HG03135 (cell line): ENCODE data around the gene INMT.
"Not testable (repeated sequence)": the region's sequence is repeated elsewhere in the genome, so short reads cannot be mapped to it uniquely, and the experiment has no call there.

Experiments used
- ATAC-seq: cut with Tn5 transposase; IDR thresholded peaks from one replicate; pipeline ENCODE4 v1.9.1; 2021; ENCODE audit warnings: mild to moderate bottlenecking, moderate library complexity; ENCODE audit not compliant: unreplicated experiment

INMT gene

DNA sequence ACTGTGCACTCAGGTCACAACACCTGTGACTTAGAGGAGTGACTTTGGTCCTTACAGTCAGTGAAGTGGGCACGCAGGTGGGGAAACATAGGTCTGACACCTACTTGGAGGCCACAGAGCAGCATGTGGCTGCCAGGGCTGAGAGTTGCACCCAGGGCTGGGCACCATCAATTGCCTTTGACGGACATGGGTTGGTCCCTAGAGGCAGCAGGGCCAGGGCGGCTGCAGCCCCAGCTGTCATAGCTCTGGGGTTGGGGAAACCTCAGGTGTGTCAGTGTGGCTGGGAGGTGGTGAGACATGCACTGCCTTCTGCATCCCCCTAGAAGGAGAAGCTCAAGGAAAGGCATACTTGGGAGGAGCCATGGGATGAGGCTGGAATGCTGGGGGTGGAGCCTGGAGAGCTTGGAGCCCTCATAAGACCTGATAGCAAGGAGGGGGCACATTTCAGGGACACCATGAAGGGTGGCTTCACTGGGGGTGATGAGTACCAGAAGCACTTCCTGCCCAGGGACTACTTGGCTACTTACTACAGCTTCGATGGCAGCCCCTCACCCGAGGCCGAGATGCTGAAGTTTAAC lies at the start of gene INMT:
Gene INMT (plus strand): TSS at position 440 of the 578 bp plus-strand sequence. CDS start 16 bp downstream, at position 456.
- no peak for ATAC-seq

DNA sequence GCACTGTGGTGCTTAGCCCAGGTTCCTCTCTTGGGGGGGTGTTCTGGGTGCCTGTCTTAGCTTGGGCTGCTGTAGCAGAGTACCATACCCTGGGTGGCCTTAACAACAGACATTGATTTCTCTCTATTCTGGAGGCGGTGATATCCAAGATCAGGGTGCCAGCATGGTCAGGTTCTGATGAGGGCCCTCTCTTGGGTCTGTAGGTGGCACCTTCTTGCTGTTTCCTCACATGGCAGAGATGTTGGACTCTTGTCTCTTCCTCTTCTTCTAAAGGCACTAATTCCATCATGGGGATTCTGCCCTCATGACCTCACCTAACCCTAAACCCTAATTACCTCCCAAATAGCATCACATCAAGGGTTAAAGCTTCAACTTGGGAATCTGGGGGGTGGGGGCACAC lies 49.7 kb upstream of the INMT start:
- ATAC-seq: no peak

DNA sequence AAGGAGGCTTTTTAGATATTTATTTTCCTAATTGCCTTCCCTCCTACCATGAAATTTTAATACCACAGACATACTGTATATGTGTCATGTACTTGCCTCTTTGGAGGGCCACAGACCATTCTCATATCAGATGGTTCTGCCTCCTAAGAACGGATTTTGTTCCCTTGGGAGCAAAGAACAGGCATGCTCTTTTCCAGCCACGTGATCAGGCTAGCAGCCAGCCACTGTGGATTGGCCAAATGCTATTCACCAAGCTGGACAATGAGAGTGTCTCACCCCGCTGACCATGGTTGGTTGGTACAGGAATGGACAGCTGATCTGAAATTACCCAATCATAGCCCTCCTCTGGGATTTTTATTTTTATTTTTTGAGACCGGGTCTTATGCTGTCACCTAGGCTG lies 48.2 kb upstream of the INMT start:
- ATAC-seq: no peak

DNA sequence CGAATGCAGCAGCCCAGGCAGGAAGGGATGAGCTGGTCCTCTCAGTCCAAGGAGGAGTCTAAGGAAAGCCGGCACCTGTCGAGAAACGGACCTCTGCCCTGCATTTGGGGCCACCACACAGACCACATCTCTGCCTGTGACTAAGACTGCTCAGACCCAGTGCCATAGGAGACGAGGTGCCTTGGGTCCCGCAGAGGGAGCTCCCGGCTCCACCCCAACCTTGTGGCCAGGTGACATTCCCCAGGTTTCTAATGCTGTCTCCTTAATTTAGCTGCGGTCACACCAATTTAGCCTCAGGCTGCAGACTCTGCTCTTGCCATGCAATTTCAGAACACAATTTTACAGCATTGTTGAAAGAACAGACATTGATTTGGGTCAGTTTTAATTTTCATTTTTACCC lies 46.9 kb upstream of the INMT start:
- no peak for ATAC-seq

DNA sequence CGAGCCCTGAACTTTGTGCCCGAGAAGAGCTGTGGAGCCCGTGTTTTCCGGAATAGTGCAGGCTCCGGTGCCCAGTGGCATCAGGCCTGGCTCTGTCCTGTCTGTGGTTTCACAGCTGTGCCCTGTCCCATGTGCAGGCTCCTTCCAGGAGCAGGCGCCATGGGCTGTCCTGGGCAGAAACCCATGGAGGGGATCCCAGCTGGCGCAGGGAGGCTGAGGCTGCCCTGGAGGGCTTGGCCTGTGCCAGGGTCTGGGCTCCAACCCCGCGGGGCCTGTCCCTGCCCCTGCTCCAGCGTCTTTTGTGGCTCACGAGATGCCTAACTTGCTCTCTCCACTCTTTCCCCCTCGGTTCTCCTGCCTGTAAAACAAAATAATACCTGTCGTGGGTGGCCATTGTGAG lies 46.3 kb upstream of the INMT start:
- no peak for ATAC-seq

DNA sequence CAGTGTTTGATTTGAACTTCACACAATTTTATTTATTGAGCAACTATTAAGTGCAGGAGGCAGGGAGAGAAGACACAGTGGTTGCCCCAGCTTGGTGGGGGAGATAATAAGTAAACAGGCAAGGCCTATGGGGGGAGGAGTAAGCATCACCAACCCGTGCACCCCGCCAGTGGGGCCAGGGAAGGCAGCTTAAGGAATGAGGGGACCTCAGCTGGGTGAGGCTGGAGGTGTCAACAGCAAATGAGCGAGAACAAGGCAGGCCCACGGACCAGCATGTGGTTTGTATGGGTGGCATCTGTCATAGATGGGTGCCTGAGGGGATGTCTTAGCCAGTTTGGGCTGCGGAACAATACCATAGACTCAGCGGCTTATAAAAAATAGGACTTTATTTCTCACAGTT lies 45.6 kb upstream of the INMT start:
- ATAC-seq: no peak

DNA sequence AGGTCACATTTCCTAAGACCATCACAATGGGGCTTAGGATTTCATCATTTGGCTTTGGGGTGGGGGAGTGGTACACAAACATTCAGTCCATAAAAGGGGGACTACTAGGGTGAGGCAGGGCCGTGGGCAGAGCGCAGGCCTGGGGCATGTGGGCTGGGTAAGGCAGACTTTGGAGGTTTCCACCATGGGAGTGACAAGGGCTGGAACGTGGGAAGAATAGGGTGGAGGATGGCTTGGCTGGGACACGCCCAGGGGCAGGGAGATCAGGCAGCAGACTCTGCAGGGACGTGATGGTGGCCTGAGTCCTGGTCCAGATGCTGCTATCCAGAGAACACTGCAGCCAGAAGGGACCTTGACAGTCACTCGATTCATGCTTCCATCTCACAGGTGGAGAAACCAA lies 45.0 kb upstream of the INMT start:
- ATAC-seq: no peak

DNA sequence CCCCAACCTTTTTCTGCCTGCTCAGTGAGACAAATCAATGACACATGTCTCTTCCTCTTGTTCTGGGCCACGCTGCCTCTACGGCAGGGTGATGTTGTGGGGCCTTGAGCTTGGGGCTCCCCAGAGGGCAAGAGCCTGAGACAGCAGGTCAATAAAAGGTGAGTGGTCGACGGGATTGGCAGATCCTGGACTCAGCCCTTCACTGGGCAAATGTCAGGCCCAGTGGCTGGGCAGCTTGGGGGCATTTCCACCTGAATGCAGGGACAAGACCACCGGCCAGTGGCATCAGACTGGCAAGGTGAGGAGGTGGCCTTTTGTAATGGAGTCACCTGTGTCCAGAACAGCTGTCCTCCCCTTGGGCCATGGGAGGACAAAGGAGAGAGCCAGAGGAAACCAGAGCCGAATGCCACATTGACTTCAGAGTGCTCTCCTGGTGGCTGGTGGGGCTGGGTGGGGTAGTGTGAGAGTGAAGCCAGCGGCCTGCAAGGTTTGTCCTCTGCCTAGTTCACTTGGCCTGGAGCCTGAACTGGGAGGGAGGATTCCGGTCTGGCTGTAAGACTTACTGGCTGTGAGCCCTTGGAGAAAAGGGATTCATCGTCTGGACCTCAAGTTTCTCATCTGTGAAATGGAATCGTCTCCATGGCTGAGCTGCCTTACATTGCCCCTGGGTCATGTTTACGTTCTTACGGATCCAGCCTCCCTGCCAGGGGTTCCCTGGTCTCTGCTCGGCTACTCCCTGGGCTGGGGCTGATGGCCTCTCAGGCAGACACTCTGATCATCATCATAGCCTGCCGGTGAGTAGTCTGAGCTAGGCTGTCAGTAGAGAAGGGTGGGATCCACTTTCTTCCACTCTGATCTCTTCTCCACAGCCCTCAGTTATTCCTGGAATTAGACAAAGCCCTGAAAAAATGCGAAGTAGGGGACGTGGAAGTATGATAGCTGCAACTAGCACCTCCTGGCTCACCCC lies 44.3 kb upstream of the INMT start:
- no peak for ATAC-seq

DNA sequence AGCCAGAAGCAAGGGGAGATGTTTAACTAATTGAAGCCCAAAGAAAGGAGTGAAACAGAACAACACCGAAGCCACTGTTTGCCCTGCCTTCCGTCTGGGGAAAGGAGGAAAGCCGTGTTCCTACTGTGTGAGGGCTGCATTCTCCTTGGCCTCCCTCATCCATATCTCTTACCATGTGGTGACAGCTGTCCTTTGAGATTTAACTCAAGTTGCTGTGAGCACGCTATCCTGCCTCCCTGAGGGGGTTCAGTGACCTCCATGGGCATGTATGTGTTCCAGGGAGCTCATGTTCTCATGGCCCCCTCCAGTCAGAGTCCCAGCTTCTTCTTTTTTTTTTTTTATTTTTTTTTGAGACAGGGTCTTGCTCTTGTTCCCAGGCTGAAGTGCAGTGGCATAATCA lies 43.5 kb upstream of the INMT start:
- ATAC-seq: no peak

DNA sequence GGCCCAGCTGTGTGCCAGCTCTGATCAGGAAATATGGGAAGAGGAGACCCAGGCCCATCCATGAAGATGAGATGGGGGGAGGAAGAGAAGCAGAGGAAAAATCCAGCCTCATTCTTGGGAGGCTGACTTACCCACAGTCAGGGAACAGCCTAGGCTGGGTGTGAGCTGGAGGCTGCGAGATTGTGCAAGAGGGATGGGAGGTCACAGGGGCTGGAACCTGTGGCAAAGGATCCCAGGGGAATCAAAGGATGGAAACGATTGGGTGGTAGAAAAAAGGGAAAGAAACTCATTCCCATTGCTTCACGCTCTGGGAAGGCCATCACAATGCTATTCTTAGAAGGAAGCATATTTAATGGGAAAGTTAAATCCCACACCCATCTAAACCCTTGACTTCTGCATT lies 43.0 kb upstream of the INMT start:
- ATAC-seq: no peak

DNA sequence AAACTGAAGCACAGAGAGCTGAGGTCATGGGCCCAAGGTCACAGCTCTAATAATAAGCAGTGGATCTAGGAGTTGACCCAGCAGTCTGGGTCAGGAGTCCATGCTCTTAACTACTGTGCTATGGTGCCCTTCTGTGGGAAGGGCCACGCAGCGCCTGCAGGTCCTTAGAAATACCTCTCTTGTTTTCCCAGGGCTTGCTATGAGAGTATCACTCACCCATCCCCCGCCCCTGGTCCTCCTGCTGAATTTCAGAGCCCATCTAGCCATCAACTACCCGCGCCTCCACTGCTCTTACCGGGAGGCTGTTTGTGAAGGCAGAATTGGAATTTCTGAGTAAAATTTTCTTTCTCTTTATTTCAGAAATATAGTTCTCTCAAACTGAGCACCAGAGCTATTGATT lies 42.4 kb upstream of the INMT start:
- no peak for ATAC-seq

DNA sequence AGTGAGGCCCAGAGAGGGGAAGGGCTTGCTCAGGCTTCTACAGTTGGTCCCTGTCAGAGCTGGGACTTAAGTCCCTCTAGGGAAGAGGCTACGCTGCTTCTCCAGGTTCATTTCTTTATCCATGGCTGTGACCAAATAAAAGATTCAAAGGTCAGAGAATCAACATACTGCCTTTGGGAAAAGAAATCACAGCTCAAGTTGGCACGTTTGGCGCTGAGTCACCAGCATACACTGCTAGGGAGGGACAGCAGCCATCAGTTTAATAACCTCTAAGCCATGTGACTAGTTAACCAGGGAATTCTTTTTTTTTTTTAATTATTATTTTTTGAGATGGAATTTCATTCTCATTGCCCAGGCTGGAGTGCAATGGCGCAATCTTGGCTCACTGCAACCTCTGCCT lies 41.3 kb upstream of the INMT start:
- ATAC-seq: no peak

DNA sequence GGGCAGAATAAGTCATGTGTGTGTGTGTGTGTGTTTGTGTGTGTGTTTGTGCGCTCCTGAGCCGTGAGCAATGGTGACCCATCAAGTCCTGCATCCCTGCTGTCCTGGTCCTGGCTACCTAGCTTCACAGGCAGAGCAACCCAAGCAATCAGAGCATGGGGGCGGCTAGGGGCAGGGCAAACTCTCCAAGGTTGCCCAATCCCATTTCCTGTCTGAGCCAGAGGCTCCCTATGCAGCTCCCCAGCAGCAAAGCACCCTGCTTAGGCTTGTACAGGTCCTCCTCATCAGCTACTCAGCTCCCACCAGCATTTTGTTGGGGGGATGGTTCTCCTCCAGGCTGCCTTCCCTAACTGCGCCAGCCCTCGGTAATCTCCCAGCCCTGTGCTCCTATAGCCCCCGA lies 38.5 kb upstream of the INMT start:
- ATAC-seq: no peak

DNA sequence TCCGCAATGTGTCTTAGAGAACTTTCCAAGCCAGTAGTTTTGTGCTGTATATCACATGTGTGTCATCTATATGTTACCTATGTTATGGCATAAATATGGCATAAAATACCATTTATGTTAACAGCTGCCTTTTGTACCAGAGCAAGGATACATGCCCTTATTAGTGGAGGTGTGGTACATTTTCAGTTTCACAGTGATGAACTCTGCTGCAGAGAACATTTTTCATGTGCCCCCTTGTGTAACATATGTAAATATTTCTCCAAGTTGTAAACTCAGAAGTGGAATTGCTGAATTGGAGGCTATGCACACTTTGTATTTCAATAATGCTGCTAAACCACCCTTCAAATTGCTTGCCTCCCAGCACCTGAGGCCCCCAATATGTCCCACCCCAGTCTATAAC lies 37.8 kb upstream of the INMT start:
- ATAC-seq: no peak

DNA sequence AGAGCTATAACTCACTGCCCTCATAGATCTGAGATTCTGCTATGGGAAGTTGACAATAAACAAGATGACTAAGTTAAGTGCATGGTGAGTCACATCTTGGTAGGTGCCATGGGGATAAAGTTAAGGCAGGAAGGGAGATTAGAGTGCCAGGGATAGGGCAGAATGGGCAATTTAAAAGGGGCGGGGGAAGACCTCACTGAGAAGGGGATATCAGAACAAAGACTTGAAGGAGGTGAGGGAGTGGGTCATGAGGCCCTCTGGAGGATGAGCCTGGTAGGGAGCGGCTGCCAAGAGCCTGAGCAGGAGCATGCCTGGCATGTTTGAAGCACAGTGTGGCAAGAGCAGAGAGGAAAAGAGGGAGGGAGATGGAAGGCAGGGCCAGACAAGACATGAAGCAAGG lies 34.8 kb upstream of the INMT start:
- no peak for ATAC-seq

DNA sequence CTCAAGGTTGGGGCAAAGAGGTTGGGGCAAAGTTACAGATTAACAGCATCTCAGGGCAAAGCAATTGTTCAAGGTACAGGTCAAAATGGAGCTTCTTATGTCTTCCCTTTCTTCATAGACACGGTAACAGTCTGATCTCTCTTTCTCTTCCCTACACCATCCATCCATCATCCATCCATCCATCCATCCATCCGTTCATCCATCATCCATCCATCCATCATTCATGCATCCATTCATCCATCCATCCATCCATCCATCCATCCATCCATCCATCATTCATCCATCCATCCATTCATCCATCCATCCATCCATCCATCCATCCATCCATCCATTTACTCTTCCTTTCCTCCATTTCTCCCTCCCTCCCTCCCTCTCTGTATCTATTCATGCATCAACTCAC lies 32.5 kb upstream of the INMT start:
- not testable (repeated sequence) for ATAC-seq

DNA sequence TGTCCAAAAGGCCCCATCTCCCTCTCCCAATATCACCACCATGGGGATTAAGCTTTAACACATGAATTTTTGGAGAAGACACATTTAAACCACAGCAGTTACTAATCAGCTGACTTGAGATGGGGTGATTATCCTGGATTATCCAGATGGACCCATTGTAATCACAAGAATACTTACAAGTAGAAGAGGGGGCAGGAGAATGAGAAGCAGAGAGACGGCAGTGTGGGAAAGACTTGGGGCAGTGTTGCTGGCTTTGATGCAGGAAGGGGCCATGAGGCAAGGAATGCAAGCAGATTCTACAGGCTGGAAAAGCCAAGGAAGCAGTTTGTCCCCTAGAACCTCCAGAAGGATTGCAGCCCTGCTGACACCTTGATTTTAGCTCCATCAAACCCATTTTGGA lies 30.7 kb upstream of the INMT start:
- ATAC-seq: no peak

DNA sequence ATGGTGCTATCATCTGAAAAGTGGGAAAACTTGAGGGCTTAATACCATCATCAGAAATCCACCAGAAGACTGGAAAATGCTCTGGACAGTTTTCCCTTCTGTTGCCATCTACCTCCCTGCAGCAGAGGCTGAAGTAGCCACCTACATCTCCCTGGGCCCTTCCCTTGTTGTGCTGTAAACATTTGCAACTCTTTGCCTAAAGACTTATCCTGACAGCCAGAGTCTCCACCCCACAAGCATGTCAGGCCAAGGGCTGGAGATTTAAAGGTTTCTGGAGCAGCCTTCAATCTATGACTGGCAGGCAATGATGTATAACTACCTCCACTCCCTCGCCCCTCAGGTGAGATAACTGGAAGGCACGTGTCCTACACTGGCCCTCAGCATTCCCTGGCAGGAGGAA lies 29.7 kb upstream of the INMT start:
- no peak for ATAC-seq

DNA sequence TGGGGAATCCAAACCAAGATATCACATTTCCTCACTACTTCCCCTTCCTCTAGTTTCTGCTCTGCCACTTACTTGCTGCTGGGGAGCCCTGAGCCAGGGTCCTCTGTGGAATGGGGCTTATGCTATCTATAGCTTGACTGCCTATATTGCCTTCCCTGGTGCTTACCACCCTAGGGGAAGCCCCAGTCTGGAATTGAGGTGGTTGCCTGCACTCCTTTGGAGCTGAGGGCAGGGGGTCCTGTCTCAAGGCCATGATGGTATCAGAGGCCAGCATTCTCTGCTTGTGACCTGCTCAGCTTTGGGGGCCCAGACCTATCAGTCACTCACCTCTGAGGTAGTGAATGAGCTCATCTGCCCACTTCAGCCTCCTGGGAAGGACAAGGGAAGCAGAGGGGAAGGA lies 29.3 kb upstream of the INMT start:
- ATAC-seq: no peak

DNA sequence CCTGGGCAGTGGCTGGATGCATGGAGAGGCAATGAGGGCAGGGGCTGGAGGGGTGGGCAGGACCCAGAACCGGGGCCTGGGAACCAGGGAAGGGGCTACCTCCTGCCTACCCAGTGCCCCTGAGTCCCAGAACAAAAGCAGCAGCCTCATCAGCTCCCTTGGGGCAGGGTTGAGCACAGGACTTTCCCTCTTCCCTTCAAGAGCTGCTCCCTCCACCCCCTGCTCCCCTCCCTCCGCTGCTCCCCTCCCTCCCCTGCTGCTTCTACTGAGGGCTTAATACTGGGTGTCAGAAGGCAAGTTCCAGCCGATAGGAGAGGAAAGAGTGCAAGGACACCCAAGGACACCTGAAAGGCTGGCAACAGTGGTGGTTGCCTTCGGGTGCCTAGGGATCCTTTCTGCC lies 28.2 kb upstream of the INMT start:
- no peak for ATAC-seq

DNA sequence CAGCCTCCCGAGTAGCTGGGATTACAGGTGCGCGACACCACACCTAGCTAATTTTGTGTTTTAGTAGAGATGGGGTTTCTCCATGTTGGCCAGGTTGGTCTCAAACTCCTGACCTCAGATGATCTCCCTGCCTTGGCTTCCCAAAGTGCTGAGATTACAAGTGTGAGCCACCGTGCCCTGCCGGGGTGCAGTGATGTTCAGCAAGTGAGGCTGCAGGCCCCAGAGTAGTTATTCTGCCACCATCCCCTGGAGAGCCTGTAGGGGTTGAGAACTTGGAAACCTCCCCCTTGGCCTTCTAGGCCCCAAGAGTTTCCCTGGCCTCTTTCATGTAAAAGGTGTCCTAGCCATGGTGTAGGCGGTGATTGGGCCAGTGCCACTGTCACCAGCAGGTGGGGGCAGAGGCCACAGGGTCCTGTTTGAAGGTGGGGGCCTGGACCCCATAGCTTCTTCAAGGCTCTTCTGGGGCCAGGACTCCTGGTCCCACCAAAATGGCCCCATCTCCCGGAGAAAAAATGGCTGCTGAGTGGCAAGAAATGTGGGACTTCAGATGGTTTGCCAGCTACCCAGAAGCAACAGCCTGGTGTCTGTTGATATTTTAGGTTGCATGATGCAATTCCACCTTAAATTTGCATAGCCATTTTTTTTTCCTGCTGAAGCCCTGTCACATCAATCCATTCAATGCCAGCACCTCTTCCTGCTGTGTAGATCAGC lies 25.5 kb upstream of the INMT start:
- no peak for ATAC-seq
